SK-N-SH (cell line): ENCODE measurements around the gene GPRC5A.
"Not testable (repeated sequence)": the region's sequence is repeated elsewhere in the genome, so short reads cannot be mapped to it uniquely, and the experiment has no call there.

ENCODE experiments used
- CHD2 ChIP-seq: fragments of 150-350 bp; IDR thresholded peaks from 2 replicates; pipeline ENCODE4 v1.6.1; 2018; ENCODE audit warnings: low read length; ENCODE audit not compliant: partially characterized antibody
- EZH2phosphoT487 ChIP-seq: fragments of 200-600 bp; sonication (generic); IDR thresholded peaks from 2 replicates; pipeline ENCODE4 v1.6.1; 2017; ENCODE audit warnings: low read depth, mixed run types, mild to moderate bottlenecking, antibody characterized with exemption, moderate library complexity, borderline replicate concordance
- FOXJ3 ChIP-seq: sonication (generic); formaldehyde crosslinking; IDR thresholded peaks from 2 replicates; pipeline ENCODE4 v1.5.1; 2020; ENCODE audit warnings: mild to moderate bottlenecking, missing genetic modification reagents
- NFIC ChIP-seq: IDR thresholded peaks from 2 replicates; pipeline ENCODE4 v1.4.0; 2012; ENCODE audit warnings: borderline replicate concordance
- TAF1 ChIP-seq: IDR thresholded peaks from 2 replicates; pipeline ENCODE4 v1.6.1; 2012; ENCODE audit warnings: low read depth, mild to moderate bottlenecking, low read length, moderate library complexity, borderline replicate concordance
- YY1 ChIP-seq: IDR thresholded peaks from 2 replicates; pipeline ENCODE4 v1.4.0; 2012; ENCODE audit warnings: low read depth, mild to moderate bottlenecking
- TF ChIP-seq, protein P1 (sequence below): fragments of 200-600 bp; sonication (generic); IDR thresholded peaks from 2 replicates; pipeline ENCODE4 v1.6.1; 2017; ENCODE audit warnings: antibody characterized with exemption, mild to moderate bottlenecking, moderate library complexity
- TF ChIP-seq, protein P2 (sequence below): IDR thresholded peaks from 2 replicates; pipeline ENCODE4 v1.4.0; 2012; ENCODE audit warnings: low read depth, borderline replicate concordance
- TF ChIP-seq, protein P3 (sequence below): IDR thresholded peaks from 2 replicates; pipeline ENCODE4 v1.6.1; 2012; ENCODE audit warnings: mild to moderate bottlenecking, low read depth, low read length, moderate library complexity

DNA sequence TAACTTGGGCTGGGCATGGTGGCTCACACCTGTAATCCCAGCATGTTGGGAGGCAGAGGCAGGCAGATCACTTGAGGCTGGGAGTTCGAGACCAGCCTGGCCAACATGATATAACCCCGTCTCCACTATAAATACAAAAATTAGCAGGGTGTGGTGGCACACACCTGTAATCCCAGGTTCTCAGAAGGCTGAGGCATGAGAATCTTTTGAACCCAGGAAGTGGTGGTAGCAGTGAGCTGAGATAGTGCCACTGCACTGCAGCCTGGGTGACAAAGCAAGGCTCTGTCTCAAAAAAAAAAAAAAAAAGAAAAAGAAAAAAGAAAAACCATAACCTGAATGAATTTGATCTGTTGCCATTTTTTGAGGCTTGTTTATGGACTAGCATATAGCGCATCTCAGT is 44.6 kb upstream of the GPRC5A start:
- TF ChIP-seq YY1; NFIC; CHD2; EZH2phosphoT487; FOXJ3 (CRISPR knock-in tag); TAF1: not testable (repeated sequence)
- TF ChIP-seq, protein P1, sequence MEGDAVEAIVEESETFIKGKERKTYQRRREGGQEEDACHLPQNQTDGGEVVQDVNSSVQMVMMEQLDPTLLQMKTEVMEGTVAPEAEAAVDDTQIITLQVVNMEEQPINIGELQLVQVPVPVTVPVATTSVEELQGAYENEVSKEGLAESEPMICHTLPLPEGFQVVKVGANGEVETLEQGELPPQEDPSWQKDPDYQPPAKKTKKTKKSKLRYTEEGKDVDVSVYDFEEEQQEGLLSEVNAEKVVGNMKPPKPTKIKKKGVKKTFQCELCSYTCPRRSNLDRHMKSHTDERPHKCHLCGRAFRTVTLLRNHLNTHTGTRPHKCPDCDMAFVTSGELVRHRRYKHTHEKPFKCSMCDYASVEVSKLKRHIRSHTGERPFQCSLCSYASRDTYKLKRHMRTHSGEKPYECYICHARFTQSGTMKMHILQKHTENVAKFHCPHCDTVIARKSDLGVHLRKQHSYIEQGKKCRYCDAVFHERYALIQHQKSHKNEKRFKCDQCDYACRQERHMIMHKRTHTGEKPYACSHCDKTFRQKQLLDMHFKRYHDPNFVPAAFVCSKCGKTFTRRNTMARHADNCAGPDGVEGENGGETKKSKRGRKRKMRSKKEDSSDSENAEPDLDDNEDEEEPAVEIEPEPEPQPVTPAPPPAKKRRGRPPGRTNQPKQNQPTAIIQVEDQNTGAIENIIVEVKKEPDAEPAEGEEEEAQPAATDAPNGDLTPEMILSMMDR = not testable (repeated sequence)
- TF ChIP-seq, protein P2, sequence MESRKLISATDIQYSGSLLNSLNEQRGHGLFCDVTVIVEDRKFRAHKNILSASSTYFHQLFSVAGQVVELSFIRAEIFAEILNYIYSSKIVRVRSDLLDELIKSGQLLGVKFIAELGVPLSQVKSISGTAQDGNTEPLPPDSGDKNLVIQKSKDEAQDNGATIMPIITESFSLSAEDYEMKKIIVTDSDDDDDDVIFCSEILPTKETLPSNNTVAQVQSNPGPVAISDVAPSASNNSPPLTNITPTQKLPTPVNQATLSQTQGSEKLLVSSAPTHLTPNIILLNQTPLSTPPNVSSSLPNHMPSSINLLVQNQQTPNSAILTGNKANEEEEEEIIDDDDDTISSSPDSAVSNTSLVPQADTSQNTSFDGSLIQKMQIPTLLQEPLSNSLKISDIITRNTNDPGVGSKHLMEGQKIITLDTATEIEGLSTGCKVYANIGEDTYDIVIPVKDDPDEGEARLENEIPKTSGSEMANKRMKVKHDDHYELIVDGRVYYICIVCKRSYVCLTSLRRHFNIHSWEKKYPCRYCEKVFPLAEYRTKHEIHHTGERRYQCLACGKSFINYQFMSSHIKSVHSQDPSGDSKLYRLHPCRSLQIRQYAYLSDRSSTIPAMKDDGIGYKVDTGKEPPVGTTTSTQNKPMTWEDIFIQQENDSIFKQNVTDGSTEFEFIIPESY = not testable (repeated sequence)
- TF ChIP-seq, protein P3, sequence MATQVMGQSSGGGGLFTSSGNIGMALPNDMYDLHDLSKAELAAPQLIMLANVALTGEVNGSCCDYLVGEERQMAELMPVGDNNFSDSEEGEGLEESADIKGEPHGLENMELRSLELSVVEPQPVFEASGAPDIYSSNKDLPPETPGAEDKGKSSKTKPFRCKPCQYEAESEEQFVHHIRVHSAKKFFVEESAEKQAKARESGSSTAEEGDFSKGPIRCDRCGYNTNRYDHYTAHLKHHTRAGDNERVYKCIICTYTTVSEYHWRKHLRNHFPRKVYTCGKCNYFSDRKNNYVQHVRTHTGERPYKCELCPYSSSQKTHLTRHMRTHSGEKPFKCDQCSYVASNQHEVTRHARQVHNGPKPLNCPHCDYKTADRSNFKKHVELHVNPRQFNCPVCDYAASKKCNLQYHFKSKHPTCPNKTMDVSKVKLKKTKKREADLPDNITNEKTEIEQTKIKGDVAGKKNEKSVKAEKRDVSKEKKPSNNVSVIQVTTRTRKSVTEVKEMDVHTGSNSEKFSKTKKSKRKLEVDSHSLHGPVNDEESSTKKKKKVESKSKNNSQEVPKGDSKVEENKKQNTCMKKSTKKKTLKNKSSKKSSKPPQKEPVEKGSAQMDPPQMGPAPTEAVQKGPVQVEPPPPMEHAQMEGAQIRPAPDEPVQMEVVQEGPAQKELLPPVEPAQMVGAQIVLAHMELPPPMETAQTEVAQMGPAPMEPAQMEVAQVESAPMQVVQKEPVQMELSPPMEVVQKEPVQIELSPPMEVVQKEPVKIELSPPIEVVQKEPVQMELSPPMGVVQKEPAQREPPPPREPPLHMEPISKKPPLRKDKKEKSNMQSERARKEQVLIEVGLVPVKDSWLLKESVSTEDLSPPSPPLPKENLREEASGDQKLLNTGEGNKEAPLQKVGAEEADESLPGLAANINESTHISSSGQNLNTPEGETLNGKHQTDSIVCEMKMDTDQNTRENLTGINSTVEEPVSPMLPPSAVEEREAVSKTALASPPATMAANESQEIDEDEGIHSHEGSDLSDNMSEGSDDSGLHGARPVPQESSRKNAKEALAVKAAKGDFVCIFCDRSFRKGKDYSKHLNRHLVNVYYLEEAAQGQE = not testable (repeated sequence)
